Measurements from ENCODE around the gene VGLL4.

VGLL4 gene

GRCh38 chr3:11631820-11632219, 11.9 kb downstream of the VGLL4 start:
- Mint-ChIP-seq H3K9me3 (no peaks in the 10 kb centered on the region), H3K27ac (peak overlapping the region; percentile 45 to 69 (median 55)), H3K4me3 (peak overlapping the region in 2 of 3 experiments; percentile 8 to 15), H3K4me1 (peaks cover 72% of the 10 kb centered on the region), H3K36me3 (ENCODE audit: low read depth) (peaks cover 31% of the 10 kb centered on the region), H3K27me3 (ENCODE audit: low read depth) (no peaks in the 10 kb centered on the region)
- TF ChIP-seq CTCF (IDR thresholded peaks at IDR 0.05; ENCODE audit: unreplicated experiment in 3 of 3), result no peak

- TF ChIP-seq CTCF (IDR thresholded peaks at IDR 0.05; ENCODE audit: unreplicated experiment in 3 of 3), result no peak
- Mint-ChIP-seq H3K9me3 (no peaks in the 10 kb centered on the region), H3K36me3 (ENCODE audit: low read depth) (peaks cover 49% of the 10 kb centered on the region), H3K4me1 (peaks cover 70% of the 10 kb centered on the region), H3K4me3 (no peak overlapping the region), H3K27me3 (ENCODE audit: low read depth) (no peaks in the 10 kb centered on the region), H3K27ac (peak overlapping the region in 2 of 3 experiments; percentile 15 to 44)
Observed at GRCh38 chr3:11629716-11630115, 14.0 kb downstream of the VGLL4 start.

GRCh38 chr3:11627612-11628011, 16.1 kb downstream of the VGLL4 start:
- no peaks in the 10 kb centered on the region for H3K27me3 Mint-ChIP-seq (ENCODE audit: low read depth)
- no peak overlapping the region for H3K4me3 Mint-ChIP-seq
- H3K36me3 Mint-ChIP-seq (ENCODE audit: low read depth), result peaks cover 60% of the 10 kb centered on the region
- TF ChIP-seq CTCF (IDR thresholded peaks at IDR 0.05; ENCODE audit: unreplicated experiment in 3 of 3), result no peak
- H3K9me3 Mint-ChIP-seq, result no peaks in the 10 kb centered on the region
- H3K27ac Mint-ChIP-seq, result no peak overlapping the region
- H3K4me1 Mint-ChIP-seq, result peaks cover 63% of the 10 kb centered on the region

- no peak for TF ChIP-seq CTCF (IDR thresholded peaks at IDR 0.05; ENCODE audit: unreplicated experiment in 3 of 3)
- Mint-ChIP-seq H3K4me3 (no peak overlapping the region), H3K9me3 (no peaks in the 10 kb centered on the region), H3K4me1 (peaks cover 63% of the 10 kb centered on the region), H3K27me3 (ENCODE audit: low read depth) (no peaks in the 10 kb centered on the region), H3K27ac (no peak overlapping the region), H3K36me3 (ENCODE audit: low read depth) (peaks cover 55% of the 10 kb centered on the region)
Observed at GRCh38 chr3:11626084-11626463, 17.6 kb downstream of the VGLL4 start.

- Mint-ChIP-seq H3K27me3 (ENCODE audit: low read depth) (no peaks in the 10 kb centered on the region), H3K36me3 (ENCODE audit: low read depth) (peaks cover 52% of the 10 kb centered on the region), H3K4me1 (peaks cover 63% of the 10 kb centered on the region), H3K9me3 (no peaks in the 10 kb centered on the region), H3K4me3 (no peak overlapping the region), H3K27ac (no peak overlapping the region)
- no peak for TF ChIP-seq CTCF (IDR thresholded peaks at IDR 0.05; ENCODE audit: unreplicated experiment in 3 of 3)
Observed at GRCh38 chr3:11625376-11626083, 18.2 kb downstream of the VGLL4 start.

Data from nephron (organoid).